Measurements from ENCODE around the gene TMEM127. TPM values are rescaled to one million over a fixed set of nuclear protein-coding genes. Genes with fewer than 3 reads are reported as not detected.

Gene TMEM127
- total and polyA plus RNA-seq, 11 donors = 18.6 to 134 (median 103) TPM

DNA sequence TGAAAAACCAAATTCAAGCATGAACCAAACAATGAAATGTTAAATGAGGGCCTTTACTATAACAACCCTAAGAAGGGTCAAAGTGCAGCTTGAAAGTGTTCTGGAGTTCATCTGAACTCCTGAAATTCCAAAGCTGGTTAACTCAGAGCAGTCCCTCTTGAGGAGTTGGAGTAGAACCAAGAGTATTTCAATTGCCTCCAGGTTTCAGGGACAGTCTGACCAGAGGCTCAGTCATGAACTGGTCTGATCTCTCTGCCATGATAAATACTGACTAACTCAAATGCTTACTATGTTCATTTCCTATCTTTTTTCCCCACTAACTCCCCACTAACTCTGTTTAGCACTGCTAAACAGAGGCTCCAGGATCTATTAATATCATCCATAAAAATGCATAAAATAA lies 59.9 kb downstream of the TMEM127 start:
- no peak for TF ChIP-seq POLR2A (IDR thresholded peaks at IDR 0.05)
- TF ChIP-seq, protein P1, sequence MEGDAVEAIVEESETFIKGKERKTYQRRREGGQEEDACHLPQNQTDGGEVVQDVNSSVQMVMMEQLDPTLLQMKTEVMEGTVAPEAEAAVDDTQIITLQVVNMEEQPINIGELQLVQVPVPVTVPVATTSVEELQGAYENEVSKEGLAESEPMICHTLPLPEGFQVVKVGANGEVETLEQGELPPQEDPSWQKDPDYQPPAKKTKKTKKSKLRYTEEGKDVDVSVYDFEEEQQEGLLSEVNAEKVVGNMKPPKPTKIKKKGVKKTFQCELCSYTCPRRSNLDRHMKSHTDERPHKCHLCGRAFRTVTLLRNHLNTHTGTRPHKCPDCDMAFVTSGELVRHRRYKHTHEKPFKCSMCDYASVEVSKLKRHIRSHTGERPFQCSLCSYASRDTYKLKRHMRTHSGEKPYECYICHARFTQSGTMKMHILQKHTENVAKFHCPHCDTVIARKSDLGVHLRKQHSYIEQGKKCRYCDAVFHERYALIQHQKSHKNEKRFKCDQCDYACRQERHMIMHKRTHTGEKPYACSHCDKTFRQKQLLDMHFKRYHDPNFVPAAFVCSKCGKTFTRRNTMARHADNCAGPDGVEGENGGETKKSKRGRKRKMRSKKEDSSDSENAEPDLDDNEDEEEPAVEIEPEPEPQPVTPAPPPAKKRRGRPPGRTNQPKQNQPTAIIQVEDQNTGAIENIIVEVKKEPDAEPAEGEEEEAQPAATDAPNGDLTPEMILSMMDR (IDR thresholded peaks at IDR 0.05) = no peak
- Histone ChIP-seq H3K9me3 (no peaks in the 10 kb centered on the region), H3K4me3 (peak overlapping the region in 9 of 12 donors; percentile 9 to 39 (median 20)), H3K27me3 (no peaks in the 10 kb centered on the region), H3K27ac (peak overlapping the region; percentile 8 to 97 (median 62)), H3K36me3 (no peaks in the 10 kb centered on the region), H3K4me1 (peaks cover 6 to 79% (median 74%) of the 10 kb centered on the region in 12 donors)
- intact Hi-C loops (cut with DNase I) = loop anchor here in 7 of 10 donors (5.0 to 10.0 kb wide), 4 partner anchors 46 to 329 kb away; partner anchors contain the start of genes ARID5A (in 1 of the 7) and DUSP2 (in 1 of the 7)
- no peak for ATAC-seq
- no peak for DNase-seq

DNA sequence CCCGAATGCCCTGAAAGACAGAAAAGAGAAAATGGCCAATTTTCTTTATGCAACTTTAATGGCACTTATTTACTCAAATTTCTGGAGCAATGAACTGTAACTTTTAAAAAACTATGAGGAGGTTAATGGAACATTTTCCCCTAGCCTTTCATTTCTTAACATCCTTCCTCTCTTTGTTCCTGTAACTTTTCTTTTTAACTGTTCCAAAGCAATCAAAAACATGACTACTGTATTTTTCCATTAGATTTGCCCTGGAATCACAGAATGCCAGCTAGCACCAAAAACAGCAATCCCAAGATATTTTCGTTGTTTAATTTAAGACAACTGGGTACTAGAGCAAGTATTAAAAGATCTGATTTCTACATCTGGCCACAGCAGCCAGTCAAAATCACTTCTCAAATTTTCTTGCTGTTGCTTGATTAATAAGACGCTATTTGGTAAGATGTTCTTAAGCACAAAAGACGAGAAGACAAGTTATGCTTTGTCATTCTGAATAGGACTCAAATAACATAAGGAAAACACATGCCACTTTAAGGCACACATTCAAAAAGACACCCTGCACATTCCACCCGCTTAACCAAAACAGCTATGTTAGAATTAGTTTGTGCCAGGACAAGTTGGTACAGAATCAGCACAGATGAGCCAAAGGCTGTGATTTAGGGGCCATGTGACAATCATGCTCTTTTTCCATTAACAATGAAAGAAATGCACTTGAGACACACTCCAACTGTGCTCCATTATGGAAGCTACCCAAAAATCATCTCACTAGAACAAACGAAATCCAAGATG lies 60.8 kb downstream of the TMEM127 start:
- Histone ChIP-seq H3K36me3 (no peaks in the 10 kb centered on the region), H3K4me1 (peaks cover 6 to 85% (median 81%) of the 10 kb centered on the region in 12 donors), H3K4me3 (peak overlapping the region in 10 of 12 donors; percentile 9 to 39 (median 20)), H3K27ac (peak overlapping the region; percentile 8 to 97 (median 62)), H3K9me3 (no peaks in the 10 kb centered on the region), H3K27me3 (no peaks in the 10 kb centered on the region)
- TF ChIP-seq, protein P1 (IDR thresholded peaks at IDR 0.05) = no peak
- TF ChIP-seq POLR2A (IDR thresholded peaks at IDR 0.05) = no peak
- 24 to 30% (median 26%) methylated on average over 6 of the region's 6 CpGs for WGBS, 4 donors
- ATAC-seq (no peak), DNase-seq (no peak)
- intact Hi-C loops (cut with DNase I) = loop anchor here in 7 of 10 donors (5.0 to 10.0 kb wide), 4 partner anchors 47 to 330 kb away; partner anchors contain the start of genes ARID5A (in 1 of the 7) and DUSP2 (in 1 of the 7)

DNA sequence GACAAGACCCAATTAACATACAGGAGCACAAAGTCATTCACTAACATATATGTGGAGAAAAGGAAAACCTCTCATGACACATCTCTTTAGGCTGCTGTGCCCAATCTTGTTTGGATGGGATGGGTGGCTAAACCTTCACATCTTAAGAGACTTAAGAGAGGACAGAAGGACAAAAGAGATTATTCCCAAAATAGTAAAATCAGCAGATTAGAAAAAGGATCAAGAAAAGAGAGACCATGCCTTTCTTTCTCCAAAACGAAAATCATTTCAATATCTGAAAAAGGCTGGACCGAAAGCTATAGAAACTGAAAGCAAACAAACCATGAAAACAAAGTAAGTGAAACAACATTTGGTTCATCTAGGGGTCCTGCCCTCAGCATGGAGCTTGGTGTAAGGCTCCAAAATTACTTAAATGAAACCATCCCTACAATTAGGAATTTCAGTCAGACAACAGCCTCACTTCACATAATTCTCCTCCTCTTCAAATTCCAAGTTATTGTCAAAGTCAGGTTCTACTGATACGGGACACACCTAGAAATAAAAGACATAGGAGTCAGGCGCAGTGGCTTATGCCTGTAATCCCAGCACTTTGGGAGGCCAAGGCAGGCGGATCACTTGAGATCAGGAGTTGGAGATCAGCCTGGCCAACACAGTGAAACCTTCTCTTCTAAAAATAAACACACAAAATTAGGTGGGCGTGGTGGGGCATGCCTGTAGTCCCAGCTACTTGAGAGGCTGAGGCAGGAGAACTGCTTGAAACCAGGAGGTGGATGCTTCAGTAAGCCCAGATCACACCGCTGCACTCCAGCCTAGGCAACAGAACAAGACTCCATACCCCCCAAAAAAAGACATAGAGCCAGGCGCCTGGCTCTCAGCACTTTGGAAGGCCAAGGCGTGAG lies 62.4 kb downstream of the TMEM127 start:
- intact Hi-C loops (cut with DNase I) = loop anchor here in 1 of 10 donors (10.0 kb wide), 1 partner anchor 331 kb away; the partner anchor contains the start of gene ARID5A
- DNase-seq (no peak), ATAC-seq (no peak)
- no peaks in the 10 kb centered on the region for H3K9me3 ChIP-seq
- H3K36me3 ChIP-seq = no peaks in the 10 kb centered on the region
- TF ChIP-seq, protein P1 (IDR thresholded peaks at IDR 0.05) = no peak
- no peak for TF ChIP-seq POLR2A (IDR thresholded peaks at IDR 0.05)
- no peaks in the 10 kb centered on the region for H3K27me3 ChIP-seq
- H3K4me1 ChIP-seq = peaks cover 12 to 91% (median 84%) of the 10 kb centered on the region in 12 donors
- WGBS, 4 donors = 58 to 71% (median 62%) methylated on average over 9 of the region's 9 CpGs
- H3K4me3 ChIP-seq = peak overlapping the region in 3 of 12 donors; percentile 10 to 33 (median 17)
- peak overlapping the region in 11 of 12 donors; percentile 21 to 97 (median 64) for H3K27ac ChIP-seq

All from heart left ventricle (tissue), 16 donors.